T-helper 17 cell (primary cell): ENCODE data around the gene GPR39. TPM values are rescaled to one million over a fixed set of nuclear protein-coding genes. Genes with fewer than 3 reads are reported as not detected.
"Not testable (repeated sequence)": the region's sequence is repeated elsewhere in the genome, so short reads cannot be mapped to it uniquely, and the experiment has no call there.

Source experiments
- ATAC-seq: fragments of 150-1000 bp; cut with Tn5 transposase; 2 replicates; pipeline ENCODE4 v1.10.0; 2021; ENCODE audit warnings: mild to moderate bottlenecking, moderate library complexity
- DNase-seq, 3 donors: peaks; one replicate each; pipeline versions ENCODE4 v3.0.0 to v3.0.0-alpha.2; 2020 to 2021
- H3K9me3 ChIP-seq: one replicate; pipeline ENCODE4 v1.7.0; 2013; ENCODE audit warnings: low read length, mild to moderate bottlenecking; ENCODE audit not compliant: control insufficient read depth, poor library complexity, severe bottlenecking
- H3K27ac Mint-ChIP-seq: one replicate; pipeline ENCODE4 v1.8.0; 2022; ENCODE audit warnings: mild to moderate bottlenecking, moderate library complexity, mixed read lengths
- H3K27me3 Mint-ChIP-seq: one replicate; pipeline ENCODE4 v1.8.0; 2022; ENCODE audit warnings: mixed read lengths
- H3K36me3 Mint-ChIP-seq: one replicate; pipeline ENCODE4 v1.8.0; 2022; ENCODE audit warnings: low read depth, mixed read lengths
- H3K4me1 Mint-ChIP-seq: one replicate; pipeline ENCODE4 v1.8.0; 2022; ENCODE audit warnings: mild to moderate bottlenecking, mixed read lengths
- H3K4me3 Mint-ChIP-seq: one replicate; pipeline ENCODE4 v1.8.0; 2022; ENCODE audit warnings: mild to moderate bottlenecking, moderate library complexity, mixed read lengths
- total RNA-seq, 4 donors: library from RNA in 2 of 4; stranded (reverse) in 2 of 4; gene quantifications; one replicate each; pipeline ENCODE4 v1.2.3 and lab custom pipeline; 2022 to 2026

Gene GPR39
- total RNA-seq, 2 donors from 2014 or later, result 0.10 TPM; not detected in 1

DNA sequence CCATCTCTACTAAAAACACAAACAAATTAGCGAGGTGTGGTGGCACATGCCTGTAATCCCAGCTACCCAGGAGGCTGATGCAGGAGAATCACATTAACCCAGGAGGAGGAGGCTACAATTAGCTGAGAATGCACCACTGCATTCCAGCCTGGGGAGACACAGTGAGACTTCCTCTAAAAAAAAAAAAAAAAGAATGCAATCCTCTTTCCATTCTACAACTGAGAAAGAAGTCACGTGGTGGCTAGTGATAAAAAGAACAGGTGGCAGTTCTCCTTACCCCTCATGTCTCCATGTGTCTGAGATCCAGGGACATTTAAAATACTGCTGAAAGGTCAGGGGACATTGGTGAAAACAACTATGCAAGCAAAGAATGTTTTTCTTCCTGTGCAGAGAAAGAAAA, 24.4 kb upstream of the GPR39 start:
- no peak overlapping the region for H3K4me3 Mint-ChIP-seq
- H3K9me3 ChIP-seq, result no peaks in the 10 kb centered on the region
- no peak overlapping the region for H3K27ac Mint-ChIP-seq
- H3K27me3 Mint-ChIP-seq, result no peaks in the 10 kb centered on the region
- ATAC-seq, result no peak
- DNase-seq, result no peak
- H3K4me1 Mint-ChIP-seq, result no peaks in the 10 kb centered on the region
- H3K36me3 Mint-ChIP-seq, result no peaks in the 10 kb centered on the region

DNA sequence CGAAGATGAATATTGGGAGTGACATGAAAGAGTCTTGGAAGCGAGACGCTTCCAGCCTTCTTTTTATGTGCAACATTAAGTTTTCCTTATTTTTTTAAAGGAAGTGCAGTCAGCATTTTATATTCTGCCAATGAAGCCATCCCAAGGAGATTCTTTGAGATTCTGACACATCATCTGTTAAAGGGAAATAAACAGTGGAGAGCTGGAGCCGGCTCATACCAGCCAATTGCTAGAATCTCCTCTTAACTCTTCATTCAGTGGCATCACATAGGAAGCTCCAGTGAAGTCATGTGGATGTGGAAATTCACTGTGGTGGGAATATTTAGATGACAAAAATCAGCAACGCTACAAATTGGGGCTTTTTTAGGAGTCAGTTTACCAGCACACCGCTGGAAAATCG, 23.7 kb upstream of the GPR39 start:
- no peaks in the 10 kb centered on the region for H3K27me3 Mint-ChIP-seq
- no peaks in the 10 kb centered on the region for H3K4me1 Mint-ChIP-seq
- H3K9me3 ChIP-seq, result no peaks in the 10 kb centered on the region
- H3K36me3 Mint-ChIP-seq, result no peaks in the 10 kb centered on the region
- H3K27ac Mint-ChIP-seq, result no peak overlapping the region
- no peak for DNase-seq
- no peak overlapping the region for H3K4me3 Mint-ChIP-seq
- no peak for ATAC-seq

DNA sequence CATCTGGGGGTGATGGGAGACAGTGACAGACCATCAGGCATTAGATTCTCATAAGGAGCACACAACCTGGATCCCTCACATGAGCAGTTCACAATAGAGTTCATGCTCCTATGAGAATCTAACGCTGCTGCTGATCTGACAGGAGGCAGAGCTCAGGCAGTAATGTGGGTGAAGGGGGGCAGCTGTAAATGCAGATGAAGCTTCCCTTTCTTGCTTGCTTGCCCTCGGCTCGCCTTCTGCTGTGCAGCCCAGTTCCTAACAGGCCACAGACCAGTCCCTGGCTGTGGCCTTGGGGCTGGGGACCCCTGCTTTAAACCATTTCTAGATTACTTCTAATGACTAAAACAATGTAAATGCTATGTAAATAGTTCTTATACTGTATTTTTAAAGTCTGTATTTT, 19.6 kb upstream of the GPR39 start:
- not testable (repeated sequence) for H3K36me3 Mint-ChIP-seq, H3K4me3 Mint-ChIP-seq, ATAC-seq

DNA sequence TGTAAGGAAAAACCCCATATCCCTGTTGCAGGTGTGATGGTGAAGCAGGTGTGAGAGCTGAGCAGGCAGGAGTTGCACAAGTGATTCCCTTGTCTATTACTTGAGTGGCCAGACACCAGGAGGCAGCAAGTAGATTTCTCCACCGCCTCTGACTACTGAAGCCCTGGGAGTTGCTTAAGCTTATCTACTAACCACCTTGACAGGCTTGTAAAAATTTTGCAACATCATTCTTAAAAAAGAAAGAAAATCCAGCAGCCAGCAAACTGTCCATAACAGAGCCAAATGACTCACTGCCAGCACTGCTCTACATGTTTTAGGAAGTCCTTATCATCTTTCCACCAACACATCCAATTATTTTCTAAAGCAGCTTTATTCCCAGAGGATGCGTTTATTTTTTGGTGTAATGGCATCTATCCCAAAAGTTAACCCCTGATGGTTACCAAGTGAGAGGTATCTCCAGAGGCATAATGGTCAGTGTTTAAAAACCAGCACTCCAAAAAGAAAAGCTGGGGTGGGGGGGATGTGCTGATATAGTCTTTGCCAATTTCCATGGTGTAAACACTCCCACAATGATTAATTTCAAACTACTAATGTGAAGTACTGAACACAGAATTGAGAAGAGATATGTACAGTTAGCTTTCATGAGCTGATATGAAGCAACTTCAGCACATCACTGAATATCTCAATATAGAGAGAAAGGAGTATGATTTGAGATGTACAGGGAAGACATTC, 16.3 kb upstream of the GPR39 start:
- ATAC-seq (no peak), DNase-seq (no peak)
- no peaks in the 10 kb centered on the region for H3K36me3 Mint-ChIP-seq
- no peaks in the 10 kb centered on the region for H3K27me3 Mint-ChIP-seq
- H3K4me3 Mint-ChIP-seq, result no peak overlapping the region
- H3K9me3 ChIP-seq, result no peaks in the 10 kb centered on the region
- H3K4me1 Mint-ChIP-seq, result no peaks in the 10 kb centered on the region
- no peak overlapping the region for H3K27ac Mint-ChIP-seq

More for the DNA sequence above, 19.6 kb upstream of the GPR39 start:
- H3K27ac Mint-ChIP-seq, H3K4me1 Mint-ChIP-seq, H3K9me3 ChIP-seq, DNase-seq, H3K27me3 Mint-ChIP-seq: not testable (repeated sequence)

DNA sequence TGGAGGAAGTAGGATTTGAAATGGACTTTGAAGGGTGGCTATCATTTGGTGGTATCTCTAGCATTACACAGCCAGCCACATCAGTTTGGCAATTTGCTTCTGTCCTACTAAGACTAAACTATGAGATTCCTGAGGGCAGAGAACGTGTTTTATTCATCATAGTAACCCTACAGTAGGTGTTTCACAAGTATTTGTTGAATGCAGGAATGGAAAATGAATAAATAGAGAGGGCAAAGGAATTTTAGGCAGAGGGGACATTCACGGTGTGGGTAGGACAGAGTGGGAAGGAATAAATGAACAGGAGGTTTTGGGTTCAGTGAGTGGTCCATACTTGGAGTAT, 15.7 kb upstream of the GPR39 start:
- H3K4me1 Mint-ChIP-seq, result no peaks in the 10 kb centered on the region
- ATAC-seq (no peak), DNase-seq (no peak)
- H3K27ac Mint-ChIP-seq, result no peak overlapping the region
- no peaks in the 10 kb centered on the region for H3K36me3 Mint-ChIP-seq
- H3K9me3 ChIP-seq, result no peaks in the 10 kb centered on the region
- no peaks in the 10 kb centered on the region for H3K27me3 Mint-ChIP-seq
- no peak overlapping the region for H3K4me3 Mint-ChIP-seq

DNA sequence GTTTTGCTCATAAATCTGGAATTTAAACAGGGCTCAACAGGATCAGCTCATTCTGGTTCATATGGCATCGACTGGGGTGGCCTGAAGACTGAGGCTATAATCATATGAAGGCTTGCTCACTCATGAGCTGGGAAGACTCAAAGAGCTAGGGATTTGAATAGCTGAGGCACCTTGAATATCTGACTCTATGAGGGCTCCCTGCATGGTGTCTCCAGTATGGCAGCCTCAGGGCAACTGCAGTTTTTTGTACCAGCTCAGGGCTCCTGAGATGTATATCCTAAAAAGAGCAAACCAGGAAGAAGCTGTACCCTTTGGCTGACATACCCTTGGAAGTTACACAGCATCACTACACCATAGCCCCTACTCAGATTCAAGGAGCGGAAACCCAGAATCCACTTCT, 15.3 kb upstream of the GPR39 start:
- Mint-ChIP-seq H3K4me1 (no peaks in the 10 kb centered on the region), H3K27me3 (no peaks in the 10 kb centered on the region)
- ATAC-seq, result no peak

DNA sequence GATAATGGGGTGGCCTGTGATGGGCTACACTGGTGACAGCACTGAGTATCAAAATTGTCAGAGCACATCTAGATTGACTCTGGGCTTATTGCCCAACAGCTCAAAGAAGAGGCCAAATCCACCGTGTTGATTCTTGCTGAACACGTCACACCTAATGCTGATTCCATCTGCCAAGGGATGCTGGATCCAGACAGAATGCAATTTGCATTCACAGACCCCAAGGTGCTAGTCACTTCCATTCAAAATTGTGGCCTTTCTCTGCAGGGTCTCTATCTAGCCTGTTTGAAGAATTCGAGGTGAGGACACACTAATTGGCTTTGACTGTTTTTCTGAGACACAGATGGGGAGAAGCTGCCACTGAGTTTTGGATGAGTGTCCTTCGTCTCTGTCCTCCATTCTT, 13.5 kb upstream of the GPR39 start:
- Mint-ChIP-seq H3K27me3 (no peaks in the 10 kb centered on the region), H3K36me3 (no peaks in the 10 kb centered on the region), H3K4me1 (no peaks in the 10 kb centered on the region), H3K4me3 (no peak overlapping the region), H3K27ac (no peak overlapping the region)
- DNase-seq, result no peak
- no peak for ATAC-seq
- H3K9me3 ChIP-seq, result no peaks in the 10 kb centered on the region

More for the DNA sequence above, 15.3 kb upstream of the GPR39 start:
- Mint-ChIP-seq H3K4me3 (no peak overlapping the region), H3K27ac (no peak overlapping the region), H3K36me3 (no peaks in the 10 kb centered on the region)
- DNase-seq, result no peak
- no peaks in the 10 kb centered on the region for H3K9me3 ChIP-seq

DNA sequence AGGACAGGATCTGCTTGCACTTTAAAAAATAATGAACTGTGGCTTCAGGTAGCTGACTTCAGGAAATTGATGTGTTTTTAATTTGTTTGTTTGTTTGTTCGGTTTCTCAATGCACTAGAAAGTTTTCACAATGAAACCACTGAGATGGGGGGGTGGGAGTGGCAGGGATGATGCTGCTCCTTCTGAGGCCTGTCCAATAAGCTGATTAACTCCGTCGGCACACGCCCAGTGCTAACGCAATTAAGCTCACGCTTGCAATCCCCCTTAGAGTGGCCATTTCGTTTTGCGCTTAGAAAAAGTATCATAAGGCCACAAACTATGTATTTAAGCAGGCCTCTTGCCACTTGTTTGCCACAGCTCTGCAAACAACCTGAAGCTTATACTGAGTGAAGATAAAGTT, 12.5 kb upstream of the GPR39 start:
- H3K4me1 Mint-ChIP-seq, result no peaks in the 10 kb centered on the region
- H3K4me3 Mint-ChIP-seq, result no peak overlapping the region
- no peaks in the 10 kb centered on the region for H3K9me3 ChIP-seq
- H3K36me3 Mint-ChIP-seq, result no peaks in the 10 kb centered on the region
- H3K27me3 Mint-ChIP-seq, result no peaks in the 10 kb centered on the region
- no peak for ATAC-seq
- H3K27ac Mint-ChIP-seq, result no peak overlapping the region
- no peak for DNase-seq

DNA sequence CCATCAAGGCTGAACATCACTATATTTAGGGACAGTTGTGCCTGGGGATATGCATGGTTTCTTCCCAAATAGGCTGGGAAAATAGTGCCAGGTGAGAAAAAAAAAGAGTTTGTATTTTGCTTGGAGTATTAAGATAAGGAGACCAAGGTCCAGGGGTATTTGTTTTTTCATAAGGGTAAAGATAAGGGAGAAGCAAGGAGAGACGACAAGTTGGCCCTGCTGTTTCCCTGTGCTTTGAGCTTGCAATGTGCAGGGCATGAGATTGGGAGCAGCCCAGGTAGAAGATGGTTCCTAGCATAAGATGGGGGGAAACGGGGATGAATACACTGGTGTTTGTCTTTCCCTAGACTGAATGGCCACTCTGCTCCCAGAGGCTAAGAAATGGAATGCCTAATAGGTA, 8.8 kb upstream of the GPR39 start:
- no peaks in the 10 kb centered on the region for H3K9me3 ChIP-seq
- Mint-ChIP-seq H3K36me3 (no peaks in the 10 kb centered on the region), H3K4me1 (no peaks in the 10 kb centered on the region), H3K27me3 (no peaks in the 10 kb centered on the region), H3K4me3 (no peak overlapping the region), H3K27ac (no peak overlapping the region)
- no peak for ATAC-seq
- DNase-seq, result no peak

DNA sequence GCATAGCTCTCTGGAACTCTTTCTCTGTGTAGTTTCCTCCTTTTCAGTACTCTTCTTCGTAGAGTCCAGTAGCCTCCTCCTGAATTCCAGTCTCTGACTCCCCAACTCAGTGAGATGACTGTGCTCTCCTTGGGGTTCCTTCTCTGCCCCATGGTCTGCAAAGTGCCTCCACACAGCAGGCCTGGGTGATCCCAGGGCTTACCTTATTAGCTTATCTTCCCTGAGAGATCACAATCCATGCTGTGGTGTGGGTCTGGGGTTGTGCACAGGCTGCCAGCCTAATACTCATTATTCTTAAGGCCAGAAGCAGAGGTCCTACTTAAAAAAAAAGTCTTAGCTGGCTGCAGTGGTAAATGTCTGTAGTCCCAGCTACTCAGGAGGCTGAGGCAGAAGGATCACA, 4.6 kb upstream of the GPR39 start:
- no peak overlapping the region for H3K4me3 Mint-ChIP-seq
- H3K9me3 ChIP-seq, result no peaks in the 10 kb centered on the region
- H3K4me1 Mint-ChIP-seq, result no peaks in the 10 kb centered on the region
- ATAC-seq, result no peak
- H3K27me3 Mint-ChIP-seq, result peaks cover 10% of the 10 kb centered on the region
- no peak overlapping the region for H3K27ac Mint-ChIP-seq
- peaks cover 2% of the 10 kb centered on the region for H3K36me3 Mint-ChIP-seq
- DNase-seq, result no peak

DNA sequence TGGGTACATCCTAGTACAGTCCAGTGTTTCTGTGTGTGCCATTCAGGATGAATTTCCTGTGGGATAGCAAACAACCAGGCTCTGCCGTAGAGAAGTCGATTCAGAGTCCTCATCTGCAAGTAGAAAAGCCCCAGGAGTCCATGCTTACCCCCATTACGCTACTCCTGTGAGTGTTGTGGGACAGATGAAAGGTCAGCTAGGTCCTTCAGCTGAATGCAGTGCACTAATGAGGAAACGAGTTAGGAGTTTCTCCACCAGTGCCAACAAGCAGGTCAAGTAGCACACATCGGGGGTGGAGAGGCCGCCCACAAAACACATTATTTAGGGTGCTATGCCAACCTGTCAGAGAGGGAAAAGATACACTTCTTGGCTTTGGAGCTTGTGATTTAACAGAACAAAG, 2.5 kb upstream of the GPR39 start:
- Mint-ChIP-seq H3K4me1 (no peaks in the 10 kb centered on the region), H3K36me3 (peaks cover 2% of the 10 kb centered on the region), H3K27ac (no peak overlapping the region), H3K27me3 (peaks cover 16% of the 10 kb centered on the region), H3K4me3 (no peak overlapping the region)
- no peaks in the 10 kb centered on the region for H3K9me3 ChIP-seq
- DNase-seq, result no peak
- ATAC-seq, result no peak

DNA sequence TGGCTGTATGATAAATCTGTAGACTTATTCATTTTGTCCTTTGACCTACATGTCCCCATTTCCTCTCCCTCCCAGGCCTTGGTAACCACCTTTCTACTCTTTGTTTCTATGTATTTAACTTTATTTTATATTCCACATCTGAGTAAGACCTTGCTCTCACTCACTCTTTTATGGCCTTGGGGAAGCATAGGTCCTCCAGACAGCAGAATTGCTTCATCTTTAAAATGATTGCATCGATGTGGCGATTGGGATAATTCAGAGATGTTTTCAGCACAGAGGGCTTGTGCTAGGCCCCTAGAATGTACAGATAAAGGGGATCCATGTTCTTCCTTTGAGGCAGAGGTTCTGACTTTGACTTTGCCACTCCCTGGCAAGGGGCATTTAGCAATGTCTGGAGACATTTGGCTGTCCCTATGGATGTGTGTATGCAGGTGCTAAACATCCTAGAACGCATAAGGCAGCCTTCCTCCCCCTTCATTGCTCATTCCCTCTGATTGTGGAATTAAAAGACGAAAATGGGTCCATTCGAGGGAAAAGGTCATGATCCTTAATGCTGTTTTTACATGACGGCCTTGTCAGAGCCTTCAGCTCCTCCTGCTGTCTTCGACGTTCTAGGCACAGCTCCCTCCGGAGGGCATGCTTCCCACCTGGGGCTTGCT, 1.2 kb upstream of the GPR39 start:
- DNase-seq (no peak), ATAC-seq (no peak)
- Mint-ChIP-seq H3K4me3 (peak overlapping the region; percentile 52), H3K4me1 (no peaks in the 10 kb centered on the region), H3K36me3 (peaks cover 2% of the 10 kb centered on the region), H3K27me3 (peaks cover 16% of the 10 kb centered on the region), H3K27ac (no peak overlapping the region)
- no peaks in the 10 kb centered on the region for H3K9me3 ChIP-seq

DNA sequence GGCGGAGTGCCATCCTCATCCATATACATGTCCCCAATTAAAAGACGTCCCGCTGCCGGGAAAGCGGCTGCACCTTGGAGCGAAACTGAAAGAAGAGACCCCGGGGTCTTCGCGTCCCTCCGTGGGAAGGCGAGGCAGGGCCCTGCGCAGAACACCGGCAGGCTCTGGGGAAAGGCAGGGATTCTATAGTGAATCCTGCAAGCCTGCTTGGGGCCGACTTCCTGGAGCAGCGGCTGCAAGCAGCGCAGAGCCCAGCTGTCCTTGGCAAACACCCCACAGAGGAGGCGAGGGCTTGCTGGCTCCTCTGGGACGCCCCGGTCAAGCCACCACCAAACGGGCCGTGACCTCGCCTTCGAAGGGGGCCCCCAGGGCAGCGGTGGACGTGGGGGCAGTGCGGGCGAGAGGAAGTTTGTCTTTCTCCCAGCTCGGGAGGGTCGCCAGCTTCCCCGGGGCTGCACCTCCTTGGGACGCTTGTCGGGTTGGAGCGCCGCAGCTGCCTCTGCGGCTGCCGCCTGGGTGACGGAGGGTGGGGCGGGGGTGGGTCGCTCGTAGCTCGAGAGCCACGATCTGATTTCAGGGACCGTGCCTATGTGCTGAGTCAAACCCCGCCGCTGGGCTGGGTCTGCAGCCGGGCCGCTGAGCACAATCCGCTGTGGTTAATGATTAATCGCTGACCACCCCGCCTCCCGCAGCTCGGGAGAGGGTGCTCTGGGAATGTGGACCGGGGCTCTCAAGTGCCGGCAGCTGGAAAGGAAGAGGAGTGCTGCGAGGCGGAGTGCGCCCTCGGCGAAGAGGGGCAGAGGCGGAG, 486 bp upstream of the GPR39 start:
- no peaks in the 10 kb centered on the region for H3K4me1 Mint-ChIP-seq

More for the DNA sequence above, 486 bp upstream of the GPR39 start:
- H3K4me3 Mint-ChIP-seq, result peak overlapping the region; percentile 52
- DNase-seq (no peak), ATAC-seq (no peak)
- peaks cover 16% of the 10 kb centered on the region for H3K27me3 Mint-ChIP-seq
- H3K9me3 ChIP-seq, result no peaks in the 10 kb centered on the region
- no peak overlapping the region for H3K27ac Mint-ChIP-seq
- peaks cover 2% of the 10 kb centered on the region for H3K36me3 Mint-ChIP-seq
